WERI-Rb-1 (cell line): ENCODE results near the gene ZNF763.
"Not testable (repeated sequence)": the region's sequence is repeated elsewhere in the genome, so short reads cannot be mapped to it uniquely, and the experiment has no call there.

Experiments
- DNase-seq: peaks from one replicate; pipeline ENCODE4 v3.0.0-alpha.2; 2020
- H3K27ac ChIP-seq: fragments of 250-450 bp; sonication (Bioruptor Pico); 2 replicates; pipeline ENCODE4 v1.5.1; 2020; ENCODE audit warnings: mild to moderate bottlenecking, moderate library complexity
- H3K27me3 ChIP-seq: fragments of 250-450 bp; sonication (Bioruptor Pico); 2 replicates; pipeline ENCODE4 v1.5.1; 2021; ENCODE audit warnings: mild to moderate bottlenecking, low read depth, moderate library complexity; ENCODE audit not compliant: insufficient read depth, severe bottlenecking
- H3K36me3 ChIP-seq: fragments of 250-450 bp; sonication (Bioruptor Pico); 2 replicates; pipeline ENCODE4 v1.5.1; 2020; ENCODE audit warnings: mild to moderate bottlenecking, moderate library complexity
- H3K4me3 ChIP-seq: 2 replicates; pipeline ENCODE4 v1.5.1; 2011; ENCODE audit warnings: low read depth, mild to moderate bottlenecking, control low read depth, low read length
- H3K9me3 ChIP-seq: fragments of 250-450 bp; sonication (Bioruptor Pico); 2 replicates; pipeline ENCODE4 v1.5.1; 2021; ENCODE audit warnings: mild to moderate bottlenecking, moderate library complexity; ENCODE audit not compliant: severe bottlenecking
- CTCF ChIP-seq: IDR thresholded peaks from 2 replicates; pipeline ENCODE4 v1.5.1; 2011; ENCODE audit warnings: low read depth, mild to moderate bottlenecking, control low read depth, inconsistent platforms, low read length

ZNF763 gene

GRCh38 chr19:11989112-11989456 lies 24.2 kb downstream of the ZNF763 start:
- Histone ChIP-seq H3K4me3 (no peak overlapping the region), H3K27me3 (no peaks in the 10 kb centered on the region), H3K27ac (no peak overlapping the region), H3K9me3 (peaks cover 4% of the 10 kb centered on the region), H3K36me3 (no peaks in the 10 kb centered on the region; the same call in none of the 2 replicates)
- no peak for TF ChIP-seq CTCF
- no peak for DNase-seq

GRCh38 chr19:11991921-11992320 lies 27.1 kb downstream of the ZNF763 start:
- not testable (repeated sequence) for DNase-seq, H3K36me3 ChIP-seq, H3K9me3 ChIP-seq, H3K4me3 ChIP-seq, H3K27me3 ChIP-seq, H3K27ac ChIP-seq

- Histone ChIP-seq H3K9me3 (no peaks in the 10 kb centered on the region), H3K27me3 (no peaks in the 10 kb centered on the region), H3K27ac (no peak overlapping the region), H3K36me3 (peaks cover 4% of the 10 kb centered on the region; the same call in 1 of the 2 replicates), H3K4me3 (no peak overlapping the region)
- DNase-seq: no peak
- no peak for TF ChIP-seq CTCF
Observed at GRCh38 chr19:11995174-11995573, 30.3 kb downstream of the ZNF763 start.

- no peaks in the 10 kb centered on the region for H3K27me3 ChIP-seq
- no peak for TF ChIP-seq CTCF
- H3K4me3 ChIP-seq: no peak overlapping the region
- no peak overlapping the region for H3K27ac ChIP-seq
- H3K36me3 ChIP-seq: peaks cover 8% of the 10 kb centered on the region
- DNase-seq: no peak
- H3K9me3 ChIP-seq: no peaks in the 10 kb centered on the region
Observed at GRCh38 chr19:12000152-12000981, 35.5 kb downstream of the ZNF763 start.

GRCh38 chr19:12015015-12015752 lies 50.3 kb downstream of the ZNF763 start:
- Histone ChIP-seq H3K36me3 (peaks cover 49% of the 10 kb centered on the region), H3K9me3 (peaks cover 21% of the 10 kb centered on the region)

More at GRCh38 chr19:12015015-12015752, 50.3 kb downstream of the ZNF763 start:
- Histone ChIP-seq H3K4me3 (no peak overlapping the region), H3K27ac (no peak overlapping the region), H3K27me3 (no peaks in the 10 kb centered on the region)
- TF ChIP-seq CTCF: no peak
- DNase-seq: no peak
